Activated naive CD4-positive, alpha-beta T cell treated with anti-CD3 and anti-CD28 coated beads, Interleukin-2, amount 10 ng/mL, durations not matched to agents 7 days and 5 days (primary cell): Measurements from ENCODE around the gene TBC1D2B.
"Not testable (repeated sequence)": the region's sequence is repeated elsewhere in the genome, so short reads cannot be mapped to it uniquely, and the experiment has no call there.

ENCODE experiments used
- CTCF ChIA-PET: fragments of 350-600 bp; sonication (Branson Sonifier 250); formaldehyde crosslinking; loops from one replicate; lab custom pipeline; 2021; ENCODE audit warnings: antibody characterized with exemption; lab: Charles Lee
- DNase-seq: peaks from one replicate; pipeline ENCODE4 v3.0.0-alpha.2; 2020
- H3K27ac Mint-ChIP-seq: one replicate; pipeline ENCODE4 v1.8.0; 2021; ENCODE audit warnings: mild to moderate bottlenecking, moderate library complexity, mixed read lengths
- H3K27me3 Mint-ChIP-seq: one replicate; pipeline ENCODE4 v1.8.0; 2021; ENCODE audit warnings: mild to moderate bottlenecking, mixed read lengths
- H3K36me3 Mint-ChIP-seq: one replicate; pipeline ENCODE4 v1.8.0; 2021; ENCODE audit warnings: mixed read lengths
- H3K4me1 Mint-ChIP-seq: one replicate; pipeline ENCODE4 v1.8.0; 2021; ENCODE audit warnings: mixed read lengths
- H3K4me3 Mint-ChIP-seq: one replicate; pipeline ENCODE4 v1.8.0; 2021; ENCODE audit warnings: mild to moderate bottlenecking, moderate library complexity, mixed read lengths
- H3K9me3 Mint-ChIP-seq: one replicate; pipeline ENCODE4 v1.8.0; 2021; ENCODE audit warnings: mixed read lengths

TBC1D2B gene

DNA sequence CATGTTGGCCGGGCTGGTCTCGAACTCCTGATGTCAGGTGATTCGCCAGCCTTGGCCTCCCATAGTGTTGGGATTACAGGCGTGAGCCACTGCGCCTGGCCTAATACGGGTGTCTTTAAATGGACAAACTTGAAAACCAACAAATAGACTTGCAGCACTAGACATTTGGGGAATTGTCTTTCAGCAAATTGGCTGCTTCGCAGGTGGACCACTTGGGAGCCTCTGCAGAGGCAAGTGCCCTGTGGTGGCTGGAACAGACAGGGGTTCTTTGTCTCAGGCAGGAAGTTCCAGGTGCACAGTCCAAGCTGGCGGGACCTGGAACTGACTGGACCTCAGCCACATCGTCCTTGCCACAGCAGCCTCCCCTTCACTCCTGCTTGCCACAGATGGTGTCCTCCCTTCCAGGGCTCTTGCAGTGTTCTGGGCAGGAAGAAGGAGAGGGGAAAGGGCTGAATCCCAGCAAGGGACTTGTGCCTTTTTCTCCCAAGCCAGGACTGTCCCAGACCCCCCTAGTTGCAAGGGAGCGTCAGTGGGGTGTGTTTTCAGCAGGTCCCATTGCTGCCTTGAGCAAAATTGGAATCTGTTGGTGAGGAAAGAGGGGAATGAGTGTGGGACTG, 94.3 kb downstream of the TBC1D2B start:
- H3K27ac Mint-ChIP-seq, result no peak overlapping the region
- H3K4me3 Mint-ChIP-seq, result no peak overlapping the region
- no peaks in the 10 kb centered on the region for H3K36me3 Mint-ChIP-seq
- H3K27me3 Mint-ChIP-seq, result peaks cover 30% of the 10 kb centered on the region
- no peaks in the 10 kb centered on the region for H3K9me3 Mint-ChIP-seq
- DNase-seq, result no peak
- CTCF ChIA-PET, result no interaction called here
- H3K4me1 Mint-ChIP-seq, result no peaks in the 10 kb centered on the region

DNA sequence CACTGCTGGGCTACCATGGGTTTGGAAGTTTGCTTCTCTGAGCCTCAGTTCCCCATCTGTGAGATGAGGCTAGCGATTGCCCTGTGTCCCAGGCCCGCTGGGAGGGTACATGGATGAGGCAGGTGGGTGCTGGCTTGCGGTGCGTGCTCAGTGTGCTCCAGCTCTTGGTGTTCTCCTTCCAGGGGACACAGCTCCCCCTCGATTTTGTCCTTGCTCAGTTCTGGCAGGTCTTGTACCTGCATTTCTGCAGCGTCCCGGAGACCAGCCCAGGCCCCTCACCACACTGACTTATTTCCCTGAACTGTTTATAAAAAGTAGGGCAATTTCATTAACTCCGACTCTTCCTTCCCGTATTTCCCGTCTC, 95.4 kb downstream of the TBC1D2B start:
- Mint-ChIP-seq H3K27ac (no peak overlapping the region), H3K36me3 (no peaks in the 10 kb centered on the region), H3K9me3 (no peaks in the 10 kb centered on the region), H3K4me1 (no peaks in the 10 kb centered on the region), H3K4me3 (no peak overlapping the region), H3K27me3 (peaks cover 30% of the 10 kb centered on the region)
- DNase-seq, result no peak
- CTCF ChIA-PET, result no interaction called here

DNA sequence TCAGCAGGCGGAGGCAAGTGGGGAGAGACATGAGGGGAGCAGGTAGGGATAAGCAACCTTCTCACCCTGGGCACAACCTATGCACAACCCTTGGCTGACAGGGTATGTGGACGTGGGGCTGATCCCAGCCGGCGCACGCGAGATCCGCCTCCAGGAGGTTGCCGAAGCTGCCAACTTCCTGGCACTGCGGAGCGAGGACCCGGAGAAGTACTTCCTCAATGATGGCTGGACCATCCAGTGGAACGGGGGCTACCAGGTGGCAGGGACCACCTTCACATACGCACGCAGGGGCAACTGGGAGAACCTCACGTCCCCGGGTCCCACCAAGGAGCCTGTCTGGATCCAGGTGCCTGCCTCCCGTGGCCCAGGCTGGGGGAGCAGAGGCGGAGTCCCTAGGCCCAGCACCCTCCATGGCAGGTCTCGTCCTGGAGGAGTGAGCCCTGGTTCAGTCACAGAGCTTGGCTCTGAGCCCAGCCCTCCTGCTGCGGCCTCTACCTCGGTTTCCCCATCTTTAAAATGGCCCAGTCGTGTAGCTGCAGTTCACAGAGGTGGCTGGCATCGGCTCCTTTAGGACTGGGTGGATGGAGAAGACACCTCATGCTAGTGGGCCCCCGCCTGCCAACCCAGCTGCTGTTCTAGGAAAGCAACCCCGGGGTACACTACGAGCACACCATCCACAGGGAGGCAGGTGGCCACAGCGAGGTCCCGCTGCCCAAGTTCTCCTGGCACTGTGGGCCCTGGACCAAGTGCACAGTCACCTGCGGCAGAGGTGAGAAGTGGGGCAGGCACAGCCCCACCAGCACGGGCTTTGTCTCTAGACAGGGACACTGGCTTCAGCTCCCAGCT, 96.0 kb downstream of the TBC1D2B start:
- Mint-ChIP-seq H3K36me3 (no peaks in the 10 kb centered on the region), H3K9me3 (no peaks in the 10 kb centered on the region), H3K4me1 (no peaks in the 10 kb centered on the region), H3K4me3 (no peak overlapping the region), H3K27ac (no peak overlapping the region), H3K27me3 (peaks cover 30% of the 10 kb centered on the region)
- DNase-seq, result no peak
- CTCF ChIA-PET, result no interaction called here

DNA sequence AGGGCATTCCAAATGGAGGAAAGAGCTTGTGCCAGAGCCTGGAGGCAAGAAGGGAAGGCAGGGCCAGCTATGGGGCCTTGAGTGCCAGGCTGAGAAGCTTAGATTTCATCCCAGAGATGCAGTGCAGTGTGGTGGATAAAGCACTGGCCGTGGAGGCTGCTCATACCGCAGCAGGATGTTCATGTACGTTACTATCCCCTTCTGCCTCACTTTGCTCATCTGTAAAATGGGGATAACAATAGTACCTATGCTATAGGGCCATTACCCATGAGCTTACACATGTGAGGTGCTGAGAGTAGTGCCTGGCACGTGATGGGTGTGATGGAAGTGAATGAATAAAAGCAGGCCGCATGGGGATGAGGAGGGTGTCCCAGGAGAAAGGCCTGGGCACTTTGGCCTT, 96.8 kb downstream of the TBC1D2B start:
- H3K4me3 Mint-ChIP-seq, CTCF ChIA-PET, H3K36me3 Mint-ChIP-seq, H3K27ac Mint-ChIP-seq, H3K4me1 Mint-ChIP-seq, DNase-seq, H3K9me3 Mint-ChIP-seq: not testable (repeated sequence)
- H3K27me3 Mint-ChIP-seq, result peaks cover 25% of the 10 kb centered on the region

DNA sequence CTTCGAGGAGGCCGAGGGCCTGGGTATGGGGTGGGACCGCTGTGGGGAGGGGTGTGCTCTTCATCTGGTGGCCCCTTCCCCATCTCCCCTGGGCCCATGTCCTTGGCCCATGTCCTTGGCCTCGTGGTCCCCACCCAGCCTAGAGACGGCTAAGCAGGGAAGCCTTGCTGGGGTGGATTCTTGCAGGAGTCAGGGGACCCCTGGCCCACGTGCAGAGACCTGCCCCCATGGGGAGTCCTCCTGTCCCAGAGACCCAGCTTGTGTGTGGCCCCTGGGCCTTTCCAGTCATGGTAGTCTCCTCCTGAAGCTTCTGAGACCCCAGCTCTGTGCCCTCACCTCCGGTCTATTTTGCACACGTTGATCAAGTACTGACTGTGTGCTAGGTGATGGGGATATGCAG, 97.4 kb downstream of the TBC1D2B start:
- H3K36me3 Mint-ChIP-seq, result no peaks in the 10 kb centered on the region
- peaks cover 25% of the 10 kb centered on the region for H3K27me3 Mint-ChIP-seq
- no peaks in the 10 kb centered on the region for H3K9me3 Mint-ChIP-seq
- no peak for DNase-seq
- no peaks in the 10 kb centered on the region for H3K4me1 Mint-ChIP-seq
- H3K4me3 Mint-ChIP-seq, result no peak overlapping the region
- H3K27ac Mint-ChIP-seq, result no peak overlapping the region
- CTCF ChIA-PET, result no interaction called here

DNA sequence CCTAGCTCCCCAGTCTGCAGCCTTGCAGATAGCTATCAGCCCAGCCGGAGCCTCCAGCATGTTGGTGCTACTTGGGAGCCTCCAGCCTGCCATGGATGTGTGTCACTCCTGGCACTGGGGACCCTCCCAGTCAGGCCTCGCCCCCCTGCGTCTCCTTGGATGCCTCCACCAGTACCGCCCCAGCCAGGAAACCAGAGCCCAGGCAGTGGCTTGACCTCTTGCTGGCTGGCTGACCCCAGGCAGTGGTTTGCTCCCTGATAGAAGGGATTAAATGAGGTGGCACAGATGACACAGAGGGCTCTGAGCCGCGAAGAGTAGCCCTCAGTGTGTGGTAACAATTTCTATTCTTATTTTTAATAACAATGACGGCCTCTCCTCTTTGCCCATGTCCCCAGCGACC, 98.4 kb downstream of the TBC1D2B start:
- H3K4me1 Mint-ChIP-seq, H3K27ac Mint-ChIP-seq, CTCF ChIA-PET, H3K36me3 Mint-ChIP-seq, H3K9me3 Mint-ChIP-seq, DNase-seq, H3K4me3 Mint-ChIP-seq: not testable (repeated sequence)
- H3K27me3 Mint-ChIP-seq, result peaks cover 23% of the 10 kb centered on the region

DNA sequence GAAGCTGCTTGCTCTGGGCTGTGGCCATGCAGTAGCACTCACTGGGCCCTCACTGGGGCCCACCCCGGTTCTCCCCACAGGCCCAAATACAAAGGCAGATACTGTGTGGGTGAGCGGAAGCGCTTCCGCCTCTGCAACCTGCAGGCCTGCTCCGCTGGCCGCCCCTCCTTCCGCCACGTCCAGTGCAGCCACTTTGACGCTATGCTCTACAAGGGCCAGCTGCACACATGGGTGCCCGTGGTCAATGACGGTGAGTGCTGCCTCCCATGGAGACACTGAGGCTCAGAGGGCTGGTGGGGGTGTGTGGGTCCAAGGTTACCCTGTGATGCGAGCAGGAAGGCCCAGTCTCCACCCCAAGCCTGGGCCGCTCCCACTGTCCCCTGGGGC, 98.8 kb downstream of the TBC1D2B start:
- CTCF ChIA-PET, H3K36me3 Mint-ChIP-seq, H3K27ac Mint-ChIP-seq, H3K9me3 Mint-ChIP-seq, H3K4me1 Mint-ChIP-seq, H3K4me3 Mint-ChIP-seq, DNase-seq: not testable (repeated sequence)
- peaks cover 19% of the 10 kb centered on the region for H3K27me3 Mint-ChIP-seq

DNA sequence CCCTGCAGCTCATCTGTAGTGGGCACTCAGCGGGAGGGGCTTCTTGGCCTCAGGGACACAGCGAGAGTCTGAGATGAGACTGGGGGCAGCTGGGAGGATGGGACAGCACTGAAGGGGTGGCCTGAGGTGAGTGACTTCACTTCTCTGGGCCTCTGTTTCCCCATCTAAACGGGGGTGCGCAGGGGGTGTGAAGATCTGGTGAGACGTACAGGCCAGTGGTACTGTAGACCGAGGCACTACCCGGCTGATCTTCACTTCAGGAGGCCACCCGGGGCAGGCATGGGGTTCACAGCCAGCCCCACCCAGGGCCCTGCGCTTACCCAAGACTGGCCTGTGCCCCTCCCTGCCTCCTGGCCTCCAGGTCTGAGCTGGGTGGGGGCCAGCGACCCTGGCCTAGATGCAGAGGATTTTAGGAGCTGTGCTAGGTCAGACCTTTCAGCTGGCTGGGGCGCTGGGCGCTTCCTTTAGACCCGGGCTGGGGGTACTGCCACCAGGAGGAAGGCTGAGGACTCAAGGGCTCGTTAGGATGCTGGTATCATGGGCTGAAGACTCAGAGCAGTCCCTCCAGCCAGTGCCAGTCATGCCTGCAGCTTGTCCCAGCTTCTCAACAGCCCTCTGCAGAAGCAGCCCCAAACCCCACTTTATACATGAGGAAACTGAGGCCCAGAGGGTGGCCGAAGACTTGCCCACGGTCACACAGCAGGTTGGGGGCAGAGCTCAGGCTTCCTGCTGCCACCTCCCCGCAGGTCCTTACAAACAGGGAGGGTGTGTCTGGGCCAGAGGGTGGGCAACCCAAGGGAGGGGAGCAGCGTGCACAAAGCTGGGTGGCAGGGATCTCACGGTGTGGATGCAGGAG, 99.4 kb downstream of the TBC1D2B start:
- DNase-seq, H3K4me3 Mint-ChIP-seq, H3K27ac Mint-ChIP-seq, H3K36me3 Mint-ChIP-seq, H3K9me3 Mint-ChIP-seq, H3K4me1 Mint-ChIP-seq: not testable (repeated sequence)
- CTCF ChIA-PET, result interaction anchor here (1.0 kb wide), 1 partner anchor 12 kb away, joined by 4 read pairs; no protein-coding TSS in a partner anchor
- H3K27me3 Mint-ChIP-seq, result peaks cover 13% of the 10 kb centered on the region

DNA sequence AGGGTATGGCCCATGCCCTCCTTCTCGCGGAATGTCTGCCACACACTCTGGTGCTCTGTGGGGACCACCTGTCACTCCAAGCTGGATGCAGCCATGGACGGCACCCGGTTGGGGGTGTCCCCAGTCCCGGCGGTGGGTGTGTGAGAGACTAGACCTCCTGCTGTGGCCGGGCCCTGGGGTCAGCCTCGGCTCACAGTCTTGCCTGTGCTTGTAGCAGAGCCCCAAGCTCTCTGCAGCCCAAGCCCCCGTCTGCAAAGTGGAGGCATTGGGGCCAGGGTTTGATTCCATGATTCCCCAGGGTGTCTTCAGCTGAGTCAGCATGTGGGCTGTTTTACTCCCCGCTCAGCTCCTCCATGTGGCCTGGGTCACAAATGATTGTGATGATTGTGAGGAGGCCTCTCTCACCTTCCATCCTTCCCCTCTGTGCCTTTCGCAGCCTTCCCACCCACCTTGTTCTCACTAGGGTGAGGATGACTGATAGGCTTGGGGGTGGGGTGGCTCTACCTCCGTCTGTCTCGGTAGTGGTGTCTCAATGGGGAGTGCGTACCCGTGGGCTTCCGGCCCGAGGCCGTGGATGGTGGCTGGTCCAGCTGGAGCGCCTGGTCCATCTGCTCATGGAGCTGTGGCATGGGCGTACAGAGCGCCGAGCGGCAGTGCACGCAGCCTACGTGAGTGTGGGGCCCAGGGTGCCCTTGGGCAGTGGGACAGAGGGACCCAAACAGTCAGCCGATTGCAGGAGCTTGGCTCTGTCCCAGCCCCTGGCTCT, 100.6 kb downstream of the TBC1D2B start:
- CTCF ChIA-PET, result interaction anchor here (1.0 kb wide), 1 partner anchor 10 kb away, joined by 4 read pairs; no protein-coding TSS in a partner anchor

DNA sequence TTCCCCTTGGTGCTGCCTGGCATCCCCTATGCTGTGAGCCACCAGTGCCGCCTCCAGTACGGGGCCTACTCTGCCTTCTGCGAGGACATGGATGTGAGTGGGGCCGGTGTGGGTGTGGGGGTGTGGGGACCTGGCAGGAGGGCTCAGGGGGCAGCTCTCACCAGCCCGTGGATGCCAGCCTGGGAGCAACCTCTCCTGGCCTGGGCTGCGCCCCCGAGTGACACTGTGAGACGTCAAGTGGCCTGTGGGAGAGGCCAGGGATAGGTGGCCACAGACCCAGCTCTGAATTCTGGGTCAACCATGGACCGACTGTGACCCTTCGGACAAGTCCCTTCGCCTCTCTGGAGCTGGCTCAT, 101.4 kb downstream of the TBC1D2B start:
- H3K4me1 Mint-ChIP-seq, DNase-seq, H3K4me3 Mint-ChIP-seq, H3K27me3 Mint-ChIP-seq, H3K27ac Mint-ChIP-seq, H3K9me3 Mint-ChIP-seq, CTCF ChIA-PET, H3K36me3 Mint-ChIP-seq: not testable (repeated sequence)

More for the DNA sequence above, 100.6 kb downstream of the TBC1D2B start:
- H3K4me3 Mint-ChIP-seq, H3K27ac Mint-ChIP-seq, H3K9me3 Mint-ChIP-seq, H3K4me1 Mint-ChIP-seq, DNase-seq, H3K36me3 Mint-ChIP-seq: not testable (repeated sequence)
- peaks cover 12% of the 10 kb centered on the region for H3K27me3 Mint-ChIP-seq

DNA sequence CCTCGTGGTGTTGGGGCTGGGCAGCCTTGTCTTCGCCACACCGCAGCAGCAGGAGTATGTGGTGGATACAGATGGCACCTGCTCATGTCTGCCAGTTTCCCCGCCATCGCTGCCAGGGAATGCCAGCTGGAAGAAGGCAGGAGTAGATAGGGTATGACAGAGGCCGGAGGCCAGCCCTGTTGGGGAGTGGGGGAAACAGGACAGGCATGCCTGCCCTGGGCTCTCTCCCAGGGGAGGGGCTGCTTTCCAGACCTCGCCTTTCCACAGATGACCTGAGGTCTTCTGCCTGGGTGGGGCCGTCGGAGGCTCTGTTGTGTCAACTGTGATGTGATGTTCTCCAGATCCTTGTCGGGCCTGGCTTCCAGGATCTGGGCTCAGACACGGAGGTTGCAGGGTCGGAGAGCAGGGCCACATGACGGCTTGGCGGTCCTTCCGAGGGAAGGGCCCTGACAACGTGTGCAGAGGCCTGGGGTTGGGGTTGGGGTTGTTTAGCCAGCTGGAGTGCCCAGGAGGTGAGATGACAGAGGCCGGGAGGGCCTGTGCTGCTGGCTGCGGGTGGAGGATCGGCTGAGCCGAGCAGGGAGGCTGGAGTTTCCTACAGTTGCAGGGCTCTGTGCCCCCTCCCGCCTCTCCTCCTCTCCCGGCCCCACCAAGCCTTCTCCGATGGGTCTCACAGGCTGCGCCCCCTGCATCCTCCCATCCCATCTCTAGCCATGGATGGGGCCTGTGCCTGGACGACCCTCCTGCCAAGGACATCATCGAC, 102.0 kb downstream of the TBC1D2B start:
- H3K9me3 Mint-ChIP-seq, result no peaks in the 10 kb centered on the region
- H3K4me3 Mint-ChIP-seq, result no peak overlapping the region
- CTCF ChIA-PET, result interaction anchor here (0.9 kb wide), 1 partner anchor 12 kb away, joined by 3 read pairs; no protein-coding TSS in a partner anchor
- no peak overlapping the region for H3K27ac Mint-ChIP-seq
- no peak for DNase-seq
- H3K4me1 Mint-ChIP-seq, result no peaks in the 10 kb centered on the region
- peaks cover 6% of the 10 kb centered on the region for H3K27me3 Mint-ChIP-seq
- no peaks in the 10 kb centered on the region for H3K36me3 Mint-ChIP-seq

DNA sequence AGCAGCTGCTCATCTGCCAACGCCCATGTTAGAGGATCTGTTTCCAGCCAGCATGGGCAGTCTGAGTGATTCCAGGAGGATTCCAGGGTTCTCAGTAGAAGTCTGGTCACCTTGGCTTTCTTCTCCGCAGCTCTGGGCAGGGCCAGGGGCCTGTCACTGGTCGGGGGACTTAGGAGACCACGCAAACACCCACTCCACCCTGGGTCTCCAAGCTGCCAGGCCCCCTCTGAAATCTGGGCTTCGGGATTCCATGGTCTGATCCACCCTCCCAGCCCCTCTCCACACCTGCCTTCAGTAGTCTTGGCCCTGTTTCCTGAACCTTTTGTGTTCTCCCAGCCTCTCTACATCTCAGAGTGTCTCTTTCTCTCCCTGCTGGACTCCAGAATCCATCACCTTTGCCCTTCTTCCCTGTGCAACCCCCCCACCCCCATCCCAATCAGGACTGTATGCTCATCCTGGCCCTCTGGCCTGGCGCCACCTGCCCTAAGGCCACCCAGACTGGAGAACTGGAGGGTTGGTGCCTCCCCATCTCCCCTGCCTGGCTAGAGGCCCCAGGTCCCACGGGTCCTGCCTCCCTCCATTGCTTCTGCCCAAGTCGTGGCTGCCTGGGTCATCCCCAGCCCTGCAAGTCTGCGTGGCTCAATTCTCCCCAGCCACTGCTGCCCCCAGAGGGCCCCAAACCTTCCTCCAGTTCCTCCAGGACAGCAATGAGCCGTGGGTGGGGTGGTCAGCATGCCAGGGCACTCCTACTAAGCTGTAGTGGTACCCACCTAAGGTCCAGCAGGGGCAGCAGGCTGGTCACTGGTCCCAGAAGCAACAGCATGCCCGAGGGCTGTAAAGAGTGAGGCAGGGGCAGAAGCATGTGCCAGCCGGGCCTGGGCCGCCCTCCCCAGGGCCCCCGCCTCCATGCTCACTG, 102.8 kb downstream of the TBC1D2B start:
- Mint-ChIP-seq H3K9me3 (no peaks in the 10 kb centered on the region), H3K27me3 (peaks cover 10% of the 10 kb centered on the region), H3K4me3 (no peak overlapping the region), H3K27ac (no peak overlapping the region), H3K36me3 (no peaks in the 10 kb centered on the region), H3K4me1 (no peaks in the 10 kb centered on the region)
- CTCF ChIA-PET, result interaction anchor here (0.9 kb wide), 1 partner anchor 13 kb away, joined by 3 read pairs; no protein-coding TSS in a partner anchor
- no peak for DNase-seq

DNA sequence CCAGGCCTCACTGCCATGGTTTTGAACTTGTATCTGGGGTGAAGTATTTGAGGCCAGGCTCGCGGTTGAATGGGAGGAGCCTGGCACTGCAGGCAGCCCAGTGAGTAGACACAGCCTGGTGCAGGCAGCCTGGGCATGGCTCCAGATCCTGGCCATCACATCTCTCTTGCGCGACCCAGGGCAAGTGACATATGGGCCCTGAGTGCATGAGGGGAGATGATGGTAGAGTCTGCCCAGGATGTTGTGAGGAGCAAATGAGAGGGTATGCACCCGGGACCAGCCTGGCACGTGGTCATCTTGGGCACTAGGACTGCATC, 103.5 kb downstream of the TBC1D2B start:
- Mint-ChIP-seq H3K27ac (no peak overlapping the region), H3K36me3 (no peaks in the 10 kb centered on the region), H3K9me3 (no peaks in the 10 kb centered on the region), H3K27me3 (peaks cover 15% of the 10 kb centered on the region), H3K4me3 (no peak overlapping the region), H3K4me1 (no peaks in the 10 kb centered on the region)
- no peak for DNase-seq
- CTCF ChIA-PET, result no interaction called here
